ENCODE measurements around the gene KRT9. TPM values are rescaled to one million over a fixed set of nuclear protein-coding genes. Genes with fewer than 3 reads are reported as not detected.
A peak's percentile ranks its signal among the peaks of the same experiment; 100 is the strongest.

The KRT9 gene
- total RNA-seq, 2 experiments from 2014 or later, result not detected

GRCh38 chr17:41542357-41542756, 29.5 kb downstream of the KRT9 start:
- Mint-ChIP-seq H3K36me3 (no peaks in the 10 kb centered on the region), H3K4me3 (no peak overlapping the region), H3K27ac (no peak overlapping the region), H3K9me3 (no peaks in the 10 kb centered on the region), H3K27me3 (peaks cover 11% of the 10 kb centered on the region), H3K4me1 (no peaks in the 10 kb centered on the region)
- no peak for ATAC-seq (ENCODE audit: low read depth)
- POLR2A ChIA-PET, result no interaction called here
- no peak for DNase-seq

- H3K9me3 Mint-ChIP-seq, result no peaks in the 10 kb centered on the region
- ATAC-seq (ENCODE audit: low read depth) (no peak), DNase-seq (no peak)
- peaks cover 11% of the 10 kb centered on the region for H3K27me3 Mint-ChIP-seq
- H3K4me1 Mint-ChIP-seq, result no peaks in the 10 kb centered on the region
- POLR2A ChIA-PET, result no interaction called here
- H3K36me3 Mint-ChIP-seq, result no peaks in the 10 kb centered on the region
- no peak overlapping the region for H3K4me3 Mint-ChIP-seq
- no peak overlapping the region for H3K27ac Mint-ChIP-seq
These were observed 30.8 kb downstream of the KRT9 start for GRCh38 chr17:41540921-41541625.

GRCh38 chr17:41539979-41540701, 31.7 kb downstream of the KRT9 start:
- Mint-ChIP-seq H3K4me1 (no peaks in the 10 kb centered on the region), H3K4me3 (no peak overlapping the region), H3K9me3 (no peaks in the 10 kb centered on the region), H3K36me3 (no peaks in the 10 kb centered on the region), H3K27ac (no peak overlapping the region), H3K27me3 (peaks cover 11% of the 10 kb centered on the region)
- POLR2A ChIA-PET, result interaction anchor here (0.8 kb wide), 1 partner anchor 14 kb away, joined by 4 read pairs; no protein-coding TSS in a partner anchor
- no peak for ATAC-seq (ENCODE audit: low read depth)
- DNase-seq, result peak; percentile 8

- Mint-ChIP-seq H3K27ac (no peak overlapping the region), H3K27me3 (peaks cover 12% of the 10 kb centered on the region), H3K4me3 (no peak overlapping the region), H3K9me3 (no peaks in the 10 kb centered on the region), H3K36me3 (no peaks in the 10 kb centered on the region), H3K4me1 (no peaks in the 10 kb centered on the region)
- ATAC-seq (ENCODE audit: low read depth) (no peak), DNase-seq (no peak)
- POLR2A ChIA-PET, result interaction anchor here (0.8 kb wide), 1 partner anchor 13 kb away, joined by 4 read pairs; no protein-coding TSS in a partner anchor
These were observed 32.8 kb downstream of the KRT9 start for GRCh38 chr17:41539071-41539492.

GRCh38 chr17:41538565-41538991, 33.3 kb downstream of the KRT9 start:
- no peaks in the 10 kb centered on the region for H3K4me1 Mint-ChIP-seq
- peaks cover 14% of the 10 kb centered on the region for H3K27me3 Mint-ChIP-seq
- H3K9me3 Mint-ChIP-seq, result no peaks in the 10 kb centered on the region
- DNase-seq (no peak), ATAC-seq (ENCODE audit: low read depth) (no peak)
- POLR2A ChIA-PET, result interaction anchor here (0.7 kb wide), 1 partner anchor 18 kb away, joined by 3 read pairs; no protein-coding TSS in a partner anchor
- no peaks in the 10 kb centered on the region for H3K36me3 Mint-ChIP-seq
- no peak overlapping the region for H3K27ac Mint-ChIP-seq
- no peak overlapping the region for H3K4me3 Mint-ChIP-seq

GRCh38 chr17:41537990-41538389, 33.9 kb downstream of the KRT9 start:
- Mint-ChIP-seq H3K27me3 (peaks cover 14% of the 10 kb centered on the region), H3K27ac (no peak overlapping the region), H3K4me3 (no peak overlapping the region), H3K9me3 (no peaks in the 10 kb centered on the region), H3K4me1 (no peaks in the 10 kb centered on the region), H3K36me3 (no peaks in the 10 kb centered on the region)
- ATAC-seq (ENCODE audit: low read depth) (no peak), DNase-seq (no peak)
- POLR2A ChIA-PET, result interaction anchor here (0.7 kb wide), 1 partner anchor 19 kb away, joined by 3 read pairs; no protein-coding TSS in a partner anchor

GRCh38 chr17:41537614-41537954, 34.3 kb downstream of the KRT9 start:
- Mint-ChIP-seq H3K27me3 (peaks cover 16% of the 10 kb centered on the region), H3K36me3 (no peaks in the 10 kb centered on the region), H3K27ac (no peak overlapping the region), H3K4me1 (no peaks in the 10 kb centered on the region), H3K9me3 (no peaks in the 10 kb centered on the region), H3K4me3 (no peak overlapping the region)
- no peak for DNase-seq
- POLR2A ChIA-PET, result no interaction called here
- ATAC-seq (ENCODE audit: low read depth), result no peak

GRCh38 chr17:41536741-41537613, 34.9 kb downstream of the KRT9 start:
- ATAC-seq (ENCODE audit: low read depth) (no peak), DNase-seq (no peak)
- no peaks in the 10 kb centered on the region for H3K36me3 Mint-ChIP-seq
- POLR2A ChIA-PET, result no interaction called here
- H3K4me1 Mint-ChIP-seq, result no peaks in the 10 kb centered on the region
- no peak overlapping the region for H3K27ac Mint-ChIP-seq
- H3K9me3 Mint-ChIP-seq, result no peaks in the 10 kb centered on the region
- H3K4me3 Mint-ChIP-seq, result no peak overlapping the region
- peaks cover 21% of the 10 kb centered on the region for H3K27me3 Mint-ChIP-seq

GRCh38 chr17:41535764-41536481, 35.9 kb downstream of the KRT9 start:
- no peak overlapping the region for H3K27ac Mint-ChIP-seq
- no peaks in the 10 kb centered on the region for H3K4me1 Mint-ChIP-seq
- DNase-seq, result no peak
- H3K27me3 Mint-ChIP-seq, result peaks cover 28% of the 10 kb centered on the region
- no peaks in the 10 kb centered on the region for H3K9me3 Mint-ChIP-seq
- no peak overlapping the region for H3K4me3 Mint-ChIP-seq
- POLR2A ChIA-PET, result no interaction called here
- no peaks in the 10 kb centered on the region for H3K36me3 Mint-ChIP-seq
- no peak for ATAC-seq (ENCODE audit: low read depth)

- no peak overlapping the region for H3K27ac Mint-ChIP-seq
- ATAC-seq (ENCODE audit: low read depth) (no peak), DNase-seq (no peak)
- POLR2A ChIA-PET, result no interaction called here
- H3K4me3 Mint-ChIP-seq, result no peak overlapping the region
- H3K9me3 Mint-ChIP-seq, result no peaks in the 10 kb centered on the region
- H3K4me1 Mint-ChIP-seq, result no peaks in the 10 kb centered on the region
- H3K36me3 Mint-ChIP-seq, result no peaks in the 10 kb centered on the region
- peaks cover 32% of the 10 kb centered on the region for H3K27me3 Mint-ChIP-seq
These were observed 36.8 kb downstream of the KRT9 start for GRCh38 chr17:41534899-41535546.

- no peak overlapping the region for H3K27ac Mint-ChIP-seq
- no peaks in the 10 kb centered on the region for H3K36me3 Mint-ChIP-seq
- DNase-seq (no peak), ATAC-seq (ENCODE audit: low read depth) (no peak)
- H3K4me1 Mint-ChIP-seq, result no peaks in the 10 kb centered on the region
- H3K4me3 Mint-ChIP-seq, result no peak overlapping the region
- H3K9me3 Mint-ChIP-seq, result no peaks in the 10 kb centered on the region
- POLR2A ChIA-PET, result no interaction called here
- H3K27me3 Mint-ChIP-seq, result peaks cover 45% of the 10 kb centered on the region
These were observed 38.2 kb downstream of the KRT9 start for GRCh38 chr17:41533613-41534012.

- peaks cover 51% of the 10 kb centered on the region for H3K27me3 Mint-ChIP-seq
- no peak overlapping the region for H3K4me3 Mint-ChIP-seq
- POLR2A ChIA-PET, result no interaction called here
- H3K36me3 Mint-ChIP-seq, result no peaks in the 10 kb centered on the region
- no peak overlapping the region for H3K27ac Mint-ChIP-seq
- H3K4me1 Mint-ChIP-seq, result peaks cover 2% of the 10 kb centered on the region
- H3K9me3 Mint-ChIP-seq, result no peaks in the 10 kb centered on the region
- no peak for DNase-seq
- no peak for ATAC-seq (ENCODE audit: low read depth)
These were observed 38.8 kb downstream of the KRT9 start for GRCh38 chr17:41532947-41533570.
